HG02938 (cell line): ENCODE data around the gene PLET1.
A peak's percentile ranks its signal among the peaks of the same experiment; 100 is the strongest.

ENCODE experiments used
- ATAC-seq: cut with Tn5 transposase; IDR thresholded peaks from one replicate; pipeline ENCODE4 v1.9.1; 2021; ENCODE audit warnings: mild to moderate bottlenecking, moderate library complexity; ENCODE audit not compliant: unreplicated experiment

Gene PLET1, protein sequence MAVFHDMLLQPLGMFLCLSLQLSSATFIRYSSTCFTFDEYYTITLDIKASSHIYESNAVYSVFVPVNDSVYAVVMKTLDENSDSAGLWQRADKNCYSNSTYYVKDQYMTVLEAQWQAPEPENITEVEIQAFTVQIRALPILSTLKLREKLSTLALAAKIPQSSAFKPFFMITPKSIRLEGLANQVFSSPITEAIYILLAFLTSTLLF

DNA sequence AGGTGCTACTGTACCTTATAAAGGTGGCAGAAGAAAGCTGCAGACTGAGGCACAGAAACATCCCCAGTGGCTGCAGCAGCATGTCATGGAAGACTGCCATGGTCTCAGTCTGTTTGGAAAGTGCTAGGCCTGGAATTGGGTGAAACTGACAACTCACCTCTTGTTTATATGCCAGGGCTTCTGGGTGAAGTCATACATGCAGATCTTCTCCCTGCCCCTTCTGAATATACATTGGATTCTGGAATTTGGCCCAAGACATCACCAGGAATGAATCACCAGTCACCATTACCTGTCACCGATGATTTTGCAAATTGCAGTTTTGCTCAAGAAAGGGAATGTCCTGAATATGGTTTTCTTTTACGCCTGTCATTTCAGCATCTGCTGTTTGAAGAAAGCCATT is at the start of gene PLET1:
Gene PLET1, minus strand, starts transcription at position 371 of the 400 bp plus-strand sequence. Its CDS starts 271 bp downstream, at position 100.
- no peak for ATAC-seq

DNA sequence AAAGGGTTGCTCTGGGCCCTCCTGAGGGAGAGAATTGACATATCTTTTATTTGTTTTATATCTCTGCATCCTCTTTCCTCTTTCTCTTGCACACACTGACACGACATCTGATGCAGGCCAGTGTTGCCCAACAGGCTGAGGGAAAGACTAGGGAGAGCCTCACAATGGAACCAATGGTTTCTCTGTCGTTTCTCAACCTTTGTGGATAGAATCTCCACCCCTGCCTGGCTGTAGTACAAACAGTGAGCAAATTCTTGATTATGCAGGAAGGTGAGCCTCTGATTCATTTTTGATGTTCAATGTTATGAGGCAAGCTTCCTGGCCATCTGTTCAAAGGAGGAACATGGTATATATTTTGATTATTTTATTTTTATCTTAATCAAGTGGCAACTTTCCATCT is 49.8 kb upstream of the PLET1 start:
- no peak for ATAC-seq

DNA sequence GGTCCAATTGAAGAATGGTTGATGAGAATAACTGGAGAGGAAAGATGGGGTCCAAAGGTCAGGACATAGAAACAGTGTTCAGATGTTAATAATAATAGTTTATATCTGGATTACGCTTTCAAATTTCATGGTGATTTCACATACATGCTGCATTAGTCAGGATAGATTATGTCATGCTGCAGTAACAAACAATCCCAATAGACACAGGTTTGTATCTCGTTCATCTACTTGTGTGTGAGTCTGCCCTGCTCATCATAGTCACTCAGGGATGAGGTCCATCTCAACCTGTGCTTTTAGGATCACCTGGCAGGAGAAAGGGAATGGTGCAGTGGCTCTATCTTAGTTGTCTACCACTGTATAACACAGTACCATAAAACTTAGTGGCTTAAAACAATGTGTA is 48.0 kb upstream of the PLET1 start:
- no peak for ATAC-seq

- ATAC-seq, result no peak
These were observed 47.0 kb upstream of the PLET1 start for GRCh38 chr11:112307616-112308015.

DNA sequence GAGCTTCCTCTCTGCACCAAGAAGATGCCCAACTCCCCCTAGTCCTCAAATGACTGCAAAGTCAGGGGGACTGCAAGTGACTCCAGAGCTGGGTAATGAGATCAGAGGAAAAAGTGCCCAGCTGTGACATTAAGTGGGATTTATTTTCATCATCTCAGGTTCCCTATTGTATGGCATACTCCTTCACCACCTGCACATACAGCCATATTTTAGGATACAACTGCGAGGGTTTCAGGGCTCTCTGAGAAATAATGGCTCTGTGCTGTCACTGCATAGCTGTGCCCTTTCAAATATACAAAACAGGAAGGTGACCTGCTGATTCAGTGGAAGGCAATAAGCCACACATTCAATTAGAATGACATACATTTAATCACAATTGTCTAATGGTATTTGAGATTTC is 45.6 kb upstream of the PLET1 start:
- ATAC-seq, result no peak

GRCh38 chr11:112304914-112305313 is 44.3 kb upstream of the PLET1 start:
- no peak for ATAC-seq

- no peak for ATAC-seq
These were observed 43.0 kb upstream of the PLET1 start for GRCh38 chr11:112303616-112304015.

DNA sequence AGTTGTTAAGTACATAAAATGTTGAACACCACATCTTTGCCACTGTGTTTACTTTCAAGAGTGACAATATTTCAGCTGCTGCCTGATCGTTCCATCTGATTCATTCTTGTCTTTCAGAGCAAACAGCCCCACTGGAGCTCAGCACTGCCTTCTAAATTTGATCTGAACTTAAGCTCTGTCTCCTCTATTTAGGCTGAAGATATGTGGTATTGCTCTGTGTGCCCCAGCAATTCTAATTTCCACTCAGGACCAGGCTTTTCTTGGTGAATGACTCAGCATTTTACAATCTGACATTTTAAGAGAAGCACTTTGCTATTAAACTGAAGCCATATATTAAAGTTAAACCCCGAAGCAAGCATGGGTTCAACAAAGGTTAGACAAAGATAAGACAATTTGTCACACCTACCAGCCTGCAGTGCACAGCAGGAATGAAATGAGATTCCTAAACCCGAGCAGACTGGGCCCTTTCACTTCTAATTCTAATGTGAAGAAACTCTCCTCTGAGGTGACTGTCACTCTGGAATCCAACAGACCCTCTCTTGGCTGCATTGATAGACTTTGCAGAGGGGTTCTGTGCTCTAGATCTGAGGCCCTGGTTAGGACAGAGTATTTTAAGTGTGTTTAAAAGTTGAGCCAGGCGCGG is 41.7 kb upstream of the PLET1 start:
- no peak for ATAC-seq

GRCh38 chr11:112300094-112300786 is 39.6 kb upstream of the PLET1 start:
- ATAC-seq, result no peak

DNA sequence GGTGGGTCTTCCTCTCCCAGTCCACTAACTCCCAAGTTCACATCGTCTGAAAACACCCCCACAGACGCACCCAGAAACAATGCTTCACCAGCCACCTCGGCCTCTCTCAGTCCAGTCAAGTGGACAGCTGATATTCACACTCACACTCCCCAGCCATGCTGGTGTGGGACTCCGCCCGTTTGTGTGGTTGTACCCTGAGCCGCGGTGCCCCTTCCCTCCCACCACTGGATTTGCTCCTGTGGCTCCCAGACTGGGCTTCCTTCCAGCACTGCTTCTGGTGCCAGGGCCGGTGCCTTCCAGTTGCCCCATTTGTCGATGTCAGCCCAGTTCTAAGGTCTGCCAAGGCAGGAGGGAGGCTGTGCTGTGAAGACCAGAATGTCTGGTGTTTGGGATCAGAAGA is 37.9 kb upstream of the PLET1 start:
- no peak for ATAC-seq

DNA sequence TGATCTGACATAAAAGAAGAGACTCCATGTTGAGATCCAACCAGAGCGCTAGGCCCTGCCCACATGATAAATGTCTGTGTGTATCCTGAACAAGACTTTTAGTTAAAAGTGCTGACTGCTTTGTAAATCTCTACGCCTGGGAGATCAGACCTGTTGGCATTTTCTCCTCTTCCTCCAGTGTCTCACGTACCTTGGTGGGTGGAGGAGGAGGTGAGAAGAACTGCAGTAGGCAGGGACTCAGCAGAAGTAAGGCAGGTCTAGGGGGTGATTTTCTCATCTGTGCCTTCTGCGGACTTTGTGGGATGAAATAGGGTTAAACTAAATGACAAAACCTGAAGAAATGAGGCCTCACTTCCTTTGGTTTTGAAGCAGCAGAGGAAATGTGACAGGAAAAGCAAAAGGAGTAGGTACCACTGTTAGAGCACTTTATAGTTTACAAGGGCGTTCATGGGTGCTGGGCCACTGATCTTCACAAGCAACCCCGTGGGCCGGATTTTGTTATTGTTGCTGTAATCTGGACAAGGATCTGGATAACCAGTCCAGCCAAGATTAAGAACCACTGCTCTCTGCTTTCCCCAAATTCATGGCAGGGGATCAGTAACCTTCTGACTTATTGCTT is 36.7 kb upstream of the PLET1 start:
- ATAC-seq, result no peak

DNA sequence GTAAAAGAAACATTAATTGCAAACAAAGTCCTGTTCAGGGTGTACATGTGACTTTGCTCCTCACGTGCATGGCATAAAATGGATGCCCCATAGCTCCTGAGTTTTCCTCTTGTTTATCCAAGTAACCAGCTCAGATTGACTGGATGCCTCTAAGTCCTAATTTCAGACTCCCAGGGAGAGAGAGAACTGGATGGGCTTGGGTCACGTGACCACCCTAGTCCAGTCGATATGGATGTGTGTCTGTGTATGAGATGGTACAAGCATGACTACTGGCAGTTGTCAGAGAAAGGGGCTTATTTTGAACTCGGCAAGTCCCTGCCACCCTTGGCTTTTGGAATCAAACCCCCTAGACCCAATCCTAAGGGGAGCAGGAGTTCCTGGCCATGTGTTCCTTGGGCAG is 35.4 kb upstream of the PLET1 start:
- no peak for ATAC-seq

- ATAC-seq, result no peak
These were observed 34.2 kb upstream of the PLET1 start for GRCh38 chr11:112294688-112295340.

DNA sequence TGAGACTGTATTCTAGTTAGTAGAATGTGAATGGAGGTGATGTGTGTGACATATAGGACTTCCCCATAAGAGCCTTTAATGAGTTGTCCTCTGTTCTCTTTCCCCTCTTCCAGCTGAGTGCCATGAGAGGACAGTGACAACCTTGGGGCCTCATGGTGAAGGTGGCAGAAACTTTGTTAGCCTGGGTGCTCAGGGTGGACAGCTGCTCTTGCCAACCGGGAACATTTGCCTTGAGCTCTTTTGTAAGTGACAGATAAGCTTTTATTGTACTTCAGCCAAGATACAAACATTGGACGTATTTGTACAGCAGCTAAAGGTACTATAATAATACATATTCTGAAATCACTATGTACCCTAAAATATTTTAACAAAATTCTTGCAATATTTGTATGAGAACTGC is 33.0 kb upstream of the PLET1 start:
- no peak for ATAC-seq

DNA sequence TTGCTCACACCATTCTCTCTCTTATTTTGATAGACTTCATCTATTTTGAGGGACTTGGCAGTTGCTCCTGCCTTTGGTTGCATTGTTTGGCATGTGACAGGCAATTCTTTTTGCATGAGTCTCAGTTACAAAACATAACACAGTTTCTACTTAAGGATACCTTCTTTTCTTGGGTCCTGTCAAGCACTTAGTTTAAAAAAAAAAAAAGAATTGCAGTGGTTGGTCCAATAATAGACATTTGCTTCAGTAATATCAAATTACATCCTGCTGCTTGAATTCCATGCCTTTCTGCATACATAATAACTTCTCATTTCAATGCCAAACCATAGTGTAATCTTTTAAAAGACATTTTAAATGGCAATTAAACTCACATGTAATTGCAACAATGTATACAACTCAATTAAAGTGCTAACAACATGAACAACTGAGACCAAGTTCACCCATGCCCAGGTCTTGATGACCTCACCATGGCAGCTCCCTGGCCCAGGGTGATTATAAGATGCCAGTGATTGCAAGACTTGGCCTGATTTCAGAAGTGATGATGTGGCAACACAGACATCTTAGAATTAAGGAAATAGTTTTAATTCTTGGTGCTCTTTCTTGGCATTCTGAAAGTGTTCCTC is 32.2 kb upstream of the PLET1 start:
- no peak for ATAC-seq

GRCh38 chr11:112292188-112292587 is 31.5 kb upstream of the PLET1 start:
- ATAC-seq, result no peak

DNA sequence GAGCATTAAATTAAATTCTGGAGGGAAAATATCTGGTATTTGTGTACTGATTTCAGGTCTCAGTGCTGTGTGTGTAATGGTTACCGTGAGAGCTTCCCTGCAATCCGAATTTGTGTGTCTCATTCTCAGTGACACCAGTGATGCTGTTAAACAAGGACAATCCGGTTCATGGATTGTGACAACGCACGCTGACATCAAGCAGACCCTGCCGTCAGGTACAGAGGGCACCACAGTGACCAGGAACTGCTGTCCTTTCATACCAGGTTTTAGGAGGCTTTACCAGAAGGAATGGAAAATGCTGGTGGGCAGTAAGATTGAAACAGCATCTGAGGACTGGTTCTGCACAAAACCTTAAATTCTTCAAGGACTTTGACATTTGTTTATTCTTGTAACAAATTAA is 30.5 kb upstream of the PLET1 start:
- no peak for ATAC-seq

- no peak for ATAC-seq
These were observed 29.8 kb upstream of the PLET1 start for GRCh38 chr11:112290493-112290850.

GRCh38 chr11:112289588-112290492 is 29.2 kb upstream of the PLET1 start:
- ATAC-seq, result peak; percentile 76

DNA sequence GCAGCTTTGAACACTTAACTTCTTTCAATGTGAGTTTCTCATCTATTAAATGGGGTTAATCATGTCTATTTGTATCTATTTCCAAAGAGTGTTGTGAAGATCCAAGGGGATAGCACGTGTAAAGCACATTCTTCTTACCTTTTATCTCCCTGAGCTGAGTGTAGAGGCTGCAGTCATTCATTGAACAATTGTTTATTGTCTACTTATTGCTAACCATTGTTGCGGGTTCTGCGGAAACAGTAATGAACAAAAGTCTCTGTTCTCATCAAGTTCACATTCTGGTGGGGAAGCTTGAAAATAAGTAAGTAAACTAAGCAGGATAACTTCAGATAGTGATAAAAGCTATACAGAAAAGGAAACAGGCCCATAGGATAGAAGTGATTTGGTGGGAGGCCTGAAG is 27.4 kb upstream of the PLET1 start:
- no peak for ATAC-seq
